ENCODE results near the gene KRTAP5-7.
"Not testable (repeated sequence)": the region's sequence is repeated elsewhere in the genome, so short reads cannot be mapped to it uniquely, and the experiment has no call there.

KRTAP5-7 gene

DNA sequence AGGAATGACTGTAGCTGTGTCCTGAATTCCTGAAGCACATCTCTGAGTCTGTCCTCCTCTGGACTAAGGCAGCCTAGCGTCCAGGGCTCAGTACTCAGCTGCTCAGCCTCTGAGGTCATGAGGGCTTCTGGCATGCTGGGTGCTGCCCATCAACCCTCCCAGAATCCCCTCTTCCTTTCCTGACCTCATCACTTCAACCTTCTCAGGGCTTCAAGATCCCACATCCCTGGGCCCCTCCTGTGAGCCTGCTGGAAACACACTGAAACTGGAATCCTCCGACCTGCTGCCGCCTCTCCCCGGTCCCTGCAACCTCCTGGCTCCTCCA, 11.6 kb downstream of the KRTAP5-7 start:
- Mint-ChIP-seq H3K4me1 (peaks cover 9% of the 10 kb centered on the region), H3K4me3 (no peak overlapping the region), H3K36me3 (no peaks in the 10 kb centered on the region), H3K9me3 (no peaks in the 10 kb centered on the region), H3K27ac (no peak overlapping the region)
- DNase-seq (ENCODE audit: low spot score in 2 of 2), result no peak
- ATAC-seq, result no peak

GRCh38 chr11:71539017-71539416, 11.9 kb downstream of the KRTAP5-7 start:
- DNase-seq (ENCODE audit: low spot score in 2 of 2) (no peak), ATAC-seq (no peak)
- no peak overlapping the region for H3K4me3 Mint-ChIP-seq
- H3K36me3 Mint-ChIP-seq, result no peaks in the 10 kb centered on the region
- H3K4me1 Mint-ChIP-seq, result peaks cover 11% of the 10 kb centered on the region
- H3K27ac Mint-ChIP-seq, result no peak overlapping the region
- H3K9me3 Mint-ChIP-seq, result no peaks in the 10 kb centered on the region

DNA sequence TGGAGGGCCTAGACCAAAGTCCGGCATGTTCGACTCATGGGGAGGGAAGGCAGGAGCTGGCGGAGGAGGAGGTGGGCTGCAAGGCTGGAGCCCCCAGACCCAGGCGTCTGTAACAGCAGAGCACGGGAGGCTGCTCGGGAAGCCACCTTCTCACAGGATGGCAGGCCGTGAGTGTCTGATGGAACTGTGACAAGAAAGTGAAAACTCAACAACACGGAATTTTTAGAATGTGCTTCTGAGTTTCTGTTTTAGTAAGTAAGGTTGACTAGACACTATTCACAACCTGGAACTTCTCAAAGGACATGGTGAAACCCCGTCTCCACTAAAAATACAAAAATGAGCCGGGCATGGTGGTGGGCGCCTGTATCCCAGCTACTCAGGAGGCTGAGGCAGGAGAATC, 12.9 kb downstream of the KRTAP5-7 start:
- not testable (repeated sequence) for ATAC-seq; H3K36me3 Mint-ChIP-seq; H3K9me3 Mint-ChIP-seq; DNase-seq (ENCODE audit: low spot score in 2 of 2); H3K27ac Mint-ChIP-seq; H3K4me3 Mint-ChIP-seq
- H3K4me1 Mint-ChIP-seq, result peaks cover 11% of the 10 kb centered on the region

- ATAC-seq, result peak; percentile 50
- H3K27ac Mint-ChIP-seq; DNase-seq (ENCODE audit: low spot score in 2 of 2); H3K9me3 Mint-ChIP-seq; H3K4me3 Mint-ChIP-seq; H3K36me3 Mint-ChIP-seq: not testable (repeated sequence)
- H3K4me1 Mint-ChIP-seq, result peaks cover 11% of the 10 kb centered on the region
Observed at GRCh38 chr11:71540521-71541304, 13.6 kb downstream of the KRTAP5-7 start.

DNA sequence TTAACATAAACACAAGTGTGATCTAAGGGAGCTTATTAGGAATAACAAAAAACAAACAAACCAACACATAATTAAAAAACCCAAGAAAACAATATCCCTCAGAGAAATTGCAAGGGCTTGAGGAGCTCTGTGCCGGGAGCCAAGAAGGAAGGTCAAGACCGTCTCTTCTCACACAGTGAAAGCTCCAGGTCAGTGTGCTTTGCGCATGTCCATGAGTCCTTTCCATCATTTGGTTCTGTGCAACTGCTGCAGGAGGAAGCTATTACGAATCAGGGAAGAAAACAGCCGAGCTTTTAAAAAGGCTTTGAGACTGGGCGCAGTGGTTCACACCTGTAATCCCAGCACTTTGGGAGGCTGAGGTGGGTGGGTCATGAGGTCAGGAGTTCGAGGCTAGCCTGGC, 15.3 kb downstream of the KRTAP5-7 start:
- ATAC-seq (no peak), DNase-seq (ENCODE audit: low spot score in 2 of 2) (no peak)
- Mint-ChIP-seq H3K4me3 (no peak overlapping the region), H3K4me1 (peaks cover 11% of the 10 kb centered on the region), H3K36me3 (no peaks in the 10 kb centered on the region), H3K9me3 (no peaks in the 10 kb centered on the region), H3K27ac (no peak overlapping the region)

DNA sequence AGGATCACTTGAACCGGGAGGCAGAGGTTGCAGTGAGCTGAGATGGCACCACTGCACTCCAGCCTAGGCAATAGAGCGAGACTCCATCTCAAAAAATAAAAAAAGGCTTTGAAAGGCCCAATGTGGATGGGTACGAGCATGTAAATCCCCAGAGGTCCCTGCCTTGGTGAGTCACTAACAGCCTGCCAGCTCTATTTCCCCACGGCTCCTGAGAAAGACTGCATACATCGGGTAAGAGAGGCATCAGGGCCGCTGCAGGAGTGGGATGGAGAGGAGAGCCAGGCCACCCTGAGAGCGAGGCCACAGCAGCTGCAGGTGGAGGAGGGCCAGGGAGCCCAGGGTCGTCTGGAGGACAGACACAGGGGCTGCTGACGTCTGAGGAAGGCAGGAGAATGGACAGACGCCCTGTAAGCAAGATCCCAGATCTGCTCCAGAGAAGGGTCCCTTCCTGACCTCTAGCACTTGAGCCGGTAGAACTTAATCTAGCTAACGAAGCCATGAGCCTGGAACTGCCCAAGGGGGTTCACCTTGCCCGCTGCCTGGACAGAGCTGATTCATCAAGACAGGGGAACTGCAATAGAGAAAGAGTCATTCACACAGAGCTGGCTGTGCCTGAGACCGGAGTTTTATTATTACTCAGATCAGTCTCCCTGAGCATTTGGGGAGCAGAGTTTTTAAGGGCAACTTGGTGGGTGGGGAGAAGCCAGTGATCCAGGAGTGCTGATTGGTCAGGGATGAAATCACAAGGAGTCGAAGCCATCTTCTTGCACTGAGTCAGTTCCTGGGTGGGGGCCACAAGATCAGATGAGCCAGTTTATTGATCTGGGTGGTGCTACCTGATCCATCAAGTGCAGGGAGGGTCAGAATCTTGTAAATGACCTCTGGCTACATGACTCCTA, 16.1 kb downstream of the KRTAP5-7 start:
- H3K4me3 Mint-ChIP-seq, result no peak overlapping the region
- peaks cover 11% of the 10 kb centered on the region for H3K4me1 Mint-ChIP-seq
- ATAC-seq (peak; percentile 76), DNase-seq (ENCODE audit: low spot score in 2 of 2) (no peak)
- no peak overlapping the region for H3K27ac Mint-ChIP-seq
- H3K9me3 Mint-ChIP-seq, result no peaks in the 10 kb centered on the region
- H3K36me3 Mint-ChIP-seq, result no peaks in the 10 kb centered on the region

GRCh38 chr11:71543866-71544265, 16.8 kb downstream of the KRTAP5-7 start:
- Mint-ChIP-seq H3K4me3 (no peak overlapping the region), H3K9me3 (no peaks in the 10 kb centered on the region)
- ATAC-seq, result no peak

DNA sequence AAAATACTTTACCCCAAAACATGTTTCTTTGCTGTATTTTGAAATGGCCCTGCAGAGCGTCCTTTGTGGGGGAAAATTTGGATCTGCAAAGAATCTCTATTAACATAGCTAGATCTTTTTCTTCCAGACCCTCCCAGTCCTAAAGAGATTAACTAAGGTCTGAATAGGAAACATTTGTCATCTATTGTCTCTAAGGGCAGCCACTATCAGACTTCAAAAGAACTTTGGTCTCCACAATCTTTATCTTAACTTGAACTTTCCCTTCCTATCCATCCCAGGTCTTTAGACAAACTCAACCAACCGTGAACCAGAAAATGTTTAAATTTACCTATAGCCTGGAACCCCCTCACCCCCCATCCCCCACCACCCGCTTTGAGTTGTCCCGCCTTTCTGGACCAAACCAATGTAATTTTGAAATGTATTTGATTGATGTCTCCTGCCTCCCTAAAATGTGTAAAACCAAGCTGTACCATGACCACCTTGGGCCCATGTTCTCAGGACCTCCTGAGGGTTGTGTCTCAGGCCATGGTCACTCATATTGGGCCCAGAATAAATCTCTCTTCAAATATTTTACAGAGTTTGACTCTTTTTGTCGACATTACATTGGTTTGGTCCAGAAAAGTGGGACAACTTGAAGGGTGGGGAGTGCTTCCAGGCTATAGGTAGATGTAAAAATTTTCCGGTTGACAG, 17.6 kb downstream of the KRTAP5-7 start:
- H3K36me3 Mint-ChIP-seq, result no peaks in the 10 kb centered on the region
- H3K4me3 Mint-ChIP-seq, result no peak overlapping the region
- ATAC-seq (no peak), DNase-seq (ENCODE audit: low spot score in 2 of 2) (no peak)
- H3K9me3 Mint-ChIP-seq, result no peaks in the 10 kb centered on the region
- H3K4me1 Mint-ChIP-seq, result peaks cover 11% of the 10 kb centered on the region
- no peak overlapping the region for H3K27ac Mint-ChIP-seq

More at GRCh38 chr11:71543866-71544265, 16.8 kb downstream of the KRTAP5-7 start:
- DNase-seq (ENCODE audit: low spot score in 2 of 2), result no peak
- peaks cover 11% of the 10 kb centered on the region for H3K4me1 Mint-ChIP-seq
- H3K36me3 Mint-ChIP-seq, result no peaks in the 10 kb centered on the region
- no peak overlapping the region for H3K27ac Mint-ChIP-seq

DNA sequence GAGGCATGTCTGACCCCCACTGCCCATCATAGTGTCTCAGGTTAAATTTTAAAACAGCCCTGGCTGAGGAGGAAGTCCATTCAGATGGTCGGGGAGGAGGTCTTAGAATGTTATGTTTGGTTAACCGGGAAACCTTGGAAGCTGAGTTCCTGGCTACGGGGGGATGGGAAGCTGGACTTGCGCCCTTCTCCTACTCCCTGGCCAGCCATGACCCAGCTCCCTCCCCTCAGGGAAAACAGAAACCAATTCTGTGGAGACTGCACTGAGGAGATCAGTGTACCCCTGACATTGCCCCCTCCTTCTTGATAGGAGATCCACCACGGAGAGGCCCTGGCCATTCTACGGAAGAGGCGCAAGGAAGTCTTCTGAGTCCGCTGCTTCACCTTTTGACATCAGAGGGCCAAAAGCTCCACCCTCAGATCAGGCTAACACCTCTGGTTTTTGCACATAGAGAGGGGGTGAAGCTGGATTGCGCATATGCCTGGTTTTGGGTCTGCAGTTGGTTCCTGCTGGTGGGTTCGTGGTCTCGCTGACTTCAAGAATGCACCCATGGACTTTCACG, 18.4 kb downstream of the KRTAP5-7 start:
- H3K36me3 Mint-ChIP-seq, result no peaks in the 10 kb centered on the region
- no peak overlapping the region for H3K27ac Mint-ChIP-seq
- H3K4me3 Mint-ChIP-seq, result no peak overlapping the region
- DNase-seq (ENCODE audit: low spot score in 2 of 2) (no peak), ATAC-seq (no peak)
- no peaks in the 10 kb centered on the region for H3K9me3 Mint-ChIP-seq
- peaks cover 11% of the 10 kb centered on the region for H3K4me1 Mint-ChIP-seq

DNA sequence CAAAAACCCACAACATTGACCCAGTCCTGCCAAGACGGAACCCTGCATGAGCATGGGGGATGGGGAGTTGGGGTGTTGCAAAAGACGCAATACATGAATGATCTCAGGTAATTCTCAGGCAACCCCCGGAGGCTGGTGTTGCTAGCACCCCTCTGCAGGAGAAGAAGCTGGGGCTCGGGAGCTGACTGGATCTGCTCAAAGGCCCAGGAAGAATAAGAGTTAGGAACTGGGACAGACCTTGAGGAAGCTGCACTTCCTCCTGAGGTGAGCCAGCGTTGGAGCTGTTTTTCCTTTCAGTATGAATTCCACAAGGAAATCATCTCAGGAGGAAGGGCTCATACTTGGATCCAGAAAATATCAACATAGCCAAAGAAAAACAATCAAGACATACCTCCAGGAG, 21.1 kb downstream of the KRTAP5-7 start, which contains the start of gene KRTAP5-9:
Gene KRTAP5-9 (plus strand): TSS at position 301 of the 400 bp plus-strand sequence. CDS start 238 bp downstream, outside the sequence.
- ATAC-seq, result no peak
- DNase-seq (ENCODE audit: low spot score in 2 of 2), result no peak
- H3K4me1 Mint-ChIP-seq, result peaks cover 7% of the 10 kb centered on the region
- no peak within 1 kb of the TSS for H3K4me3 Mint-ChIP-seq
- no peak within 1 kb of the TSS for H3K27ac Mint-ChIP-seq
- no peaks in the 10 kb centered on the region for H3K9me3 Mint-ChIP-seq
- H3K36me3 Mint-ChIP-seq, result no peaks in the 10 kb centered on the region

DNA sequence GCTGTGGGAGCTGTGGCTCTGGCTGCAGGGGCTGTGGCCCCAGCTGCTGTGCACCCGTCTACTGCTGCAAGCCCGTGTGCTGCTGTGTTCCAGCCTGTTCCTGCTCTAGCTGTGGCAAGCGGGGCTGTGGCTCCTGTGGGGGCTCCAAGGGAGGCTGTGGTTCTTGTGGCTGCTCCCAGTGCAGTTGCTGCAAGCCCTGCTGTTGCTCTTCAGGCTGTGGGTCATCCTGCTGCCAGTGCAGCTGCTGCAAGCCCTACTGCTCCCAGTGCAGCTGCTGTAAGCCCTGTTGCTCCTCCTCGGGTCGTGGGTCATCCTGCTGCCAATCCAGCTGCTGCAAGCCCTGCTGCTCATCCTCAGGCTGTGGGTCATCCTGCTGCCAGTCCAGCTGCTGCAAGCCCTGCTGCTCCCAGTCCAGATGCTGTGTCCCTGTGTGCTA, 21.7 kb downstream of the KRTAP5-7 start:
- Mint-ChIP-seq H3K4me1 (peaks cover 1% of the 10 kb centered on the region), H3K36me3 (no peaks in the 10 kb centered on the region), H3K9me3 (no peaks in the 10 kb centered on the region), H3K4me3 (no peak overlapping the region), H3K27ac (no peak overlapping the region)
- no peak for DNase-seq (ENCODE audit: low spot score in 2 of 2)
- ATAC-seq, result no peak

- no peak overlapping the region for H3K27ac Mint-ChIP-seq
- H3K4me1 Mint-ChIP-seq, result no peaks in the 10 kb centered on the region
- no peaks in the 10 kb centered on the region for H3K36me3 Mint-ChIP-seq
- no peaks in the 10 kb centered on the region for H3K9me3 Mint-ChIP-seq
- no peak overlapping the region for H3K4me3 Mint-ChIP-seq
- no peak for ATAC-seq
- DNase-seq (ENCODE audit: low spot score in 2 of 2), result no peak
Observed at GRCh38 chr11:71551711-71552110, 24.6 kb downstream of the KRTAP5-7 start.

DNA sequence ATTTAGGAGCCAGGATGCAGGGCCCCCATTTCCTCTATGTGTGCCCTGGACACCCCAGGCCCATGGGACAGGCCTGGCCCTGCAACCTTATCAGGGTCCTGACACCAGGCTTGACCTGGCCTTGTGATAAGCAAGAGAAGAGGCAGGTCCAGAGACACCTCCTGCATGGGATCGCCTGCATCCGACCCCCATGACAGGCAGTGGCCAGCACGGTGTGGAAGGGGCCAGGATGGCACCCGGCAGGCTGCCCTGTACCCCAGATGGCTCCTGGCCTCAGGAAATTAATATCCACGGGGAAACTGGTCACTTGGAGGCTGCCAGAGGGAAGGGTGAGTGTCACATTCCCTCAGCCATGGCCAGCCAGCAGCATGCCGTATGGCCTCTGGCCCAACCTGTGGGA, 27.9 kb downstream of the KRTAP5-7 start:
- no peak overlapping the region for H3K27ac Mint-ChIP-seq
- H3K36me3 Mint-ChIP-seq, result no peaks in the 10 kb centered on the region
- H3K4me1 Mint-ChIP-seq, result no peaks in the 10 kb centered on the region
- ATAC-seq (peak; percentile 24), DNase-seq (ENCODE audit: low spot score in 2 of 2) (no peak)
- H3K4me3 Mint-ChIP-seq, result no peak overlapping the region
- H3K9me3 Mint-ChIP-seq, result no peaks in the 10 kb centered on the region

DNA sequence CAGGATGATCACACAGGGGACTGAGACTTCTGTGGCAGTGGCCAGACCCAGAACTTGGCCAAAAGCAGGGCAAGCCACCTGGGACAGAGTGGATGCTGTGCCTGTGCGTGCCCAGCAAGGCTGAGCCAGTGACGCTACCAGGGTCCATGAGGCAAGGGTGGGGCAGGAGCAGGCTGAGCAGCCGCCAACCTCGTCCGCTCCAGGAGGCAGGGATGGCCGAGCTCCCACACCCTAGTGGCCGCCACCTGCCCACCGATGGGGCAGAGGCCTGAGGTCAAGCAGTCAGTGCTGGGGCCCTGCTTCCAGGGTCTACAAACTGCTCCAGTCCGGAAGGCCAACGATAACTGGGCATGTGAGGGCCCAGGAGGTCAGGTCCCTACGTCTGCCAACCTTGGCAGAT, 28.4 kb downstream of the KRTAP5-7 start:
- no peak overlapping the region for H3K4me3 Mint-ChIP-seq
- no peaks in the 10 kb centered on the region for H3K4me1 Mint-ChIP-seq
- DNase-seq (ENCODE audit: low spot score in 2 of 2) (no peak), ATAC-seq (no peak)
- H3K36me3 Mint-ChIP-seq, result no peaks in the 10 kb centered on the region
- H3K27ac Mint-ChIP-seq, result no peak overlapping the region
- no peaks in the 10 kb centered on the region for H3K9me3 Mint-ChIP-seq

DNA sequence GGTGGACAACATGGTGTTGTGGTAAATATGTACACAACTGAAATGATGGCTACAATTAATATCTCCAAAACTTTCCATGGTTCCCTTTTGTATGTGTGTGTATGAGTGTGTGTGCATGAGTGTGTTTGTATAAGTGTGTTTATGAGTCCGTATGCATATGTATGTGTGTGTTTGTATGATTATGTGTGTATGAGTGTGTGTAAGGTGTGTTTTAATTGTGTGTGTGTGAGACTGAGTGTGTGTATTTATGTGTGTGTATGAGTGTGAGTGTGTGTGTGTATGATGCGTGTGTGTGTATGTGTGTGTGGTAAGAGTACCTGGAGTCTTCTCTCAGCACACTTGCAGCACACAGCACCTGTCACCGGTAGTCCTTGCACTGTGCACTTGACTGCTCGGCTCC, 29.0 kb downstream of the KRTAP5-7 start:
- H3K36me3 Mint-ChIP-seq, result no peaks in the 10 kb centered on the region
- no peak for DNase-seq (ENCODE audit: low spot score in 2 of 2)
- no peaks in the 10 kb centered on the region for H3K4me1 Mint-ChIP-seq
- no peaks in the 10 kb centered on the region for H3K9me3 Mint-ChIP-seq
- H3K27ac Mint-ChIP-seq, result no peak overlapping the region
- no peak for ATAC-seq
- H3K4me3 Mint-ChIP-seq, result no peak overlapping the region

Data from stimulated activated effector memory CD8-positive, alpha-beta T cell treated with anti-CD3 and anti-CD28 coated beads, Interleukin-12 subunit alpha, Interleukin-12 subunit beta, amount 100 ng/mL, for 72 hours (primary cell).